ENCODE results near the gene COL6A6. TPM values are rescaled to one million over a fixed set of nuclear protein-coding genes. Genes with fewer than 3 reads are reported as not detected.

The COL6A6 gene
- total RNA-seq, 1 experiment from 2014 or later, result not detected

GRCh38 chr3:130488769-130489450 lies 28.1 kb upstream of the COL6A6 start:
- BruUV-seq (replicated peaks), result no TSS peak
- no peak overlapping the region for H3K4me2 ChIP-seq (ENCODE audit: low read length)
- CTCF ChIA-PET, result no interaction called here
- H3K4me1 ChIP-seq (ENCODE audit: control insufficient read depth in 1 of 2, insufficient read depth in 2 of 2, low read length in 2 of 2), result no peaks in the 10 kb centered on the region
- H3K27me3 ChIP-seq (ENCODE audit: insufficient read depth, low read length), result peaks cover 49% of the 10 kb centered on the region
- POLR2A ChIA-PET, result no interaction called here
- intact Hi-C loops (cut with micrococcal nuclease), result no loop called here
- TF ChIP-seq TCF7L2 (IDR thresholded peaks at IDR 0.05; ENCODE audit: borderline replicate concordance, extremely low read depth, insufficient read depth, insufficient read length) (no peak), FOSL1 (IDR thresholded peaks at IDR 0.05; ENCODE audit: low read depth) (no peak), POLR2AphosphoS5 (IDR thresholded peaks at IDR 0.05; ENCODE audit: low read depth, low read length) (no peak), RAD21 (IDR thresholded peaks at IDR 0.05; ENCODE audit: low read depth) (no peak), CEBPB (IDR thresholded peaks at IDR 0.05; ENCODE audit: low read depth) (no peak), MAX (IDR thresholded peaks at IDR 0.05) (no peak), EZH2phosphoT487 (IDR thresholded peaks at IDR 0.05; ENCODE audit: borderline replicate concordance) (no peak), SIN3A (IDR thresholded peaks at IDR 0.05; ENCODE audit: low read depth) (no peak), CBX3 (IDR thresholded peaks at IDR 0.05; ENCODE audit: low read depth) (no peak), JUND (IDR thresholded peaks at IDR 0.05) (no peak), ZFX (IDR thresholded peaks at IDR 0.05) (no peak), SRF (IDR thresholded peaks at IDR 0.05; ENCODE audit: low read depth) (no peak)
- H3K4me3 ChIP-seq (replicated peaks in 1 of 2; ENCODE audit: low read depth in 1 of 2, low read length in 2 of 2), result no peak overlapping the region
- DNase-seq (ENCODE audit: low read depth, low spot score), result no peak
- H4K20me1 ChIP-seq (ENCODE audit: insufficient read depth), result no peaks in the 10 kb centered on the region
- no peak overlapping the region for H2AFZ ChIP-seq (ENCODE audit: low read depth, low read length, poor library complexity, severe bottlenecking)
- H3K9me2 ChIP-seq (ENCODE audit: insufficient read depth), result no peaks in the 10 kb centered on the region
- RAD21 ChIA-PET (ENCODE audit: low non-redundant PET in 1 of 2, low total read pairs in 2 of 2, uncharacterized antibody in 2 of 2, unreplicated experiment in 2 of 2), result no interaction called here
- no peak overlapping the region for H3K27ac ChIP-seq (ENCODE audit: low read depth, low read length)
- no peak for ATAC-seq
- no peak overlapping the region for H3K9ac ChIP-seq (ENCODE audit: low read length)
- H3K79me2 ChIP-seq (ENCODE audit: insufficient read depth, low read length), result no peaks in the 10 kb centered on the region
- no peaks in the 10 kb centered on the region for H3K36me3 ChIP-seq (ENCODE audit: control insufficient read depth in 1 of 2, insufficient read depth in 2 of 2, low read length in 2 of 2)
- H3K9me3 ChIP-seq (ENCODE audit: control insufficient read depth in 1 of 2, insufficient read depth in 1 of 2, low read depth in 1 of 2, low read length in 2 of 2), result no peaks in the 10 kb centered on the region

GRCh38 chr3:130490241-130490640 lies 26.7 kb upstream of the COL6A6 start:
- Histone ChIP-seq H3K4me2 (ENCODE audit: low read length) (no peak overlapping the region), H3K79me2 (ENCODE audit: insufficient read depth, low read length) (no peaks in the 10 kb centered on the region), H4K20me1 (ENCODE audit: insufficient read depth) (no peaks in the 10 kb centered on the region), H3K27ac (ENCODE audit: low read depth, low read length) (no peak overlapping the region), H3K27me3 (ENCODE audit: insufficient read depth, low read length) (peaks cover 38% of the 10 kb centered on the region), H3K4me1 (ENCODE audit: control insufficient read depth in 1 of 2, insufficient read depth in 2 of 2, low read length in 2 of 2) (no peaks in the 10 kb centered on the region), H3K36me3 (ENCODE audit: control insufficient read depth in 1 of 2, insufficient read depth in 2 of 2, low read length in 2 of 2) (no peaks in the 10 kb centered on the region), H3K4me3 (replicated peaks in 1 of 2; ENCODE audit: low read depth in 1 of 2, low read length in 2 of 2) (no peak overlapping the region), H2AFZ (ENCODE audit: low read depth, low read length, poor library complexity, severe bottlenecking) (no peak overlapping the region), H3K9me2 (ENCODE audit: insufficient read depth) (no peaks in the 10 kb centered on the region), H3K9ac (ENCODE audit: low read length) (no peak overlapping the region), H3K9me3 (ENCODE audit: control insufficient read depth in 1 of 2, insufficient read depth in 1 of 2, low read depth in 1 of 2, low read length in 2 of 2) (no peaks in the 10 kb centered on the region)
- ChIA-PET POLR2A (no interaction called here), CTCF (no interaction called here), RAD21 (ENCODE audit: low non-redundant PET in 1 of 2, low total read pairs in 2 of 2, uncharacterized antibody in 2 of 2, unreplicated experiment in 2 of 2) (no interaction called here)
- no peak for DNase-seq (ENCODE audit: low read depth, low spot score)
- BruUV-seq (replicated peaks), result no TSS peak
- TF ChIP-seq CBX3 (IDR thresholded peaks at IDR 0.05; ENCODE audit: low read depth), result no peak
- intact Hi-C loops (cut with micrococcal nuclease), result no loop called here
- no peak for ATAC-seq
